Measurements from ENCODE around the gene NLGN4Y.

Gene NLGN4Y

GRCh38 chrY:14524272-14525231 is at the start of gene NLGN4Y:
NLGN4Y (plus strand) TSS chrY:14524529; CDS start chrY:14622120, 97,591 bp downstream.
- DNase-seq: peak; percentile 35

GRCh38 chrY:14485935-14486334 is 38.4 kb upstream of the NLGN4Y start:
- DNase-seq: no peak

GRCh38 chrY:14490226-14490625 is 34.1 kb upstream of the NLGN4Y start:
- no peak for DNase-seq

GRCh38 chrY:14498071-14498470 is 26.3 kb upstream of the NLGN4Y start:
- no peak for DNase-seq

- no peak for DNase-seq
Observed at GRCh38 chrY:14504592-14504991, 19.7 kb upstream of the NLGN4Y start.

- DNase-seq: peak; percentile 38
Observed at GRCh38 chrY:14522379-14522950, 1.9 kb upstream of the NLGN4Y start.

- DNase-seq: peak; percentile 8
Observed at GRCh38 chrY:14523491-14524271, 648 bp upstream of the NLGN4Y start.

- DNase-seq: peak; percentile 6
Observed at GRCh38 chrY:14525315-14525714, 986 bp downstream of the NLGN4Y start.

- DNase-seq: no peak
Observed at GRCh38 chrY:14528361-14528760, 4.0 kb downstream of the NLGN4Y start.

GRCh38 chrY:14536703-14537102 is 12.4 kb downstream of the NLGN4Y start:
- no peak for DNase-seq

- DNase-seq: no peak
Observed at GRCh38 chrY:14543506-14543905, 19.2 kb downstream of the NLGN4Y start.

GRCh38 chrY:14581294-14581693 is 57.0 kb downstream of the NLGN4Y start:
- no peak for DNase-seq

GRCh38 chrY:14586725-14587124 is 62.4 kb downstream of the NLGN4Y start:
- DNase-seq: no peak

GRCh38 chrY:14601372-14601771 is 77.0 kb downstream of the NLGN4Y start:
- DNase-seq: no peak

GRCh38 chrY:14617625-14618024 is 93.3 kb downstream of the NLGN4Y start:
- no peak for DNase-seq

- DNase-seq: peak; percentile 1
Observed at GRCh38 chrY:14618513-14618912, 94.2 kb downstream of the NLGN4Y start.

- no peak for DNase-seq
Observed at GRCh38 chrY:14628208-14628607, 103.9 kb downstream of the NLGN4Y start.

- DNase-seq: peak; percentile 10
Observed at GRCh38 chrY:14631676-14632075, 107.3 kb downstream of the NLGN4Y start.

GRCh38 chrY:14633718-14634117 is 109.4 kb downstream of the NLGN4Y start:
- DNase-seq: no peak

- no peak for DNase-seq
Observed at GRCh38 chrY:14634954-14635353, 110.6 kb downstream of the NLGN4Y start.

GRCh38 chrY:14637551-14637950 is 113.2 kb downstream of the NLGN4Y start:
- peak; percentile 0 for DNase-seq

- no peak for DNase-seq
Observed at GRCh38 chrY:14641853-14642252, 117.5 kb downstream of the NLGN4Y start.

All from EL (cell line).